Measurements from ENCODE around the gene LHX4.

LHX4 gene

GRCh38 chr1:180247061-180247460 lies 17.0 kb downstream of the LHX4 start:
- no peak for DNase-seq

- DNase-seq: no peak
These were observed 17.5 kb downstream of the LHX4 start for GRCh38 chr1:180247580-180247979.

- DNase-seq: no peak
These were observed 18.1 kb downstream of the LHX4 start for GRCh38 chr1:180248176-180248575.

GRCh38 chr1:180248731-180249681 lies 18.9 kb downstream of the LHX4 start:
- DNase-seq: no peak

- no peak for DNase-seq
These were observed 19.8 kb downstream of the LHX4 start for GRCh38 chr1:180249725-180250498.

- no peak for DNase-seq
These were observed 20.4 kb downstream of the LHX4 start for GRCh38 chr1:180250499-180250770.

- no peak for DNase-seq
These were observed 20.9 kb downstream of the LHX4 start for GRCh38 chr1:180250883-180251509.

- DNase-seq: no peak
These were observed 21.7 kb downstream of the LHX4 start for GRCh38 chr1:180251526-180252305.

- no peak for DNase-seq
These were observed 22.8 kb downstream of the LHX4 start for GRCh38 chr1:180252638-180253536.

- no peak for DNase-seq
These were observed 23.8 kb downstream of the LHX4 start for GRCh38 chr1:180253585-180254495.

- DNase-seq: no peak
These were observed 24.4 kb downstream of the LHX4 start for GRCh38 chr1:180254496-180254819.

GRCh38 chr1:180254854-180255253 lies 24.8 kb downstream of the LHX4 start:
- no peak for DNase-seq

- no peak for DNase-seq
These were observed 25.7 kb downstream of the LHX4 start for GRCh38 chr1:180255536-180256340.

- DNase-seq: no peak
These were observed 26.4 kb downstream of the LHX4 start for GRCh38 chr1:180256341-180257027.

GRCh38 chr1:180257028-180257386 lies 26.9 kb downstream of the LHX4 start:
- DNase-seq: no peak

GRCh38 chr1:180257486-180257885 lies 27.4 kb downstream of the LHX4 start:
- DNase-seq: no peak

GRCh38 chr1:180258290-180258689 lies 28.2 kb downstream of the LHX4 start:
- DNase-seq: no peak

GRCh38 chr1:180258935-180259334 lies 28.9 kb downstream of the LHX4 start:
- DNase-seq: no peak

Measured in NCI-H1436 treated with DMSO at 0.1 percent for 48 hours (cell line).